Measurements from ENCODE around the gene SOAT2. TPM values are rescaled to one million over a fixed set of nuclear protein-coding genes. Genes with fewer than 3 reads are reported as not detected.
"Not testable (repeated sequence)": the region's sequence is repeated elsewhere in the genome, so short reads cannot be mapped to it uniquely, and the experiment has no call there.

Gene SOAT2
- total RNA-seq, 2 donors from 2014 or later = 2.2 to 7.9 TPM

DNA sequence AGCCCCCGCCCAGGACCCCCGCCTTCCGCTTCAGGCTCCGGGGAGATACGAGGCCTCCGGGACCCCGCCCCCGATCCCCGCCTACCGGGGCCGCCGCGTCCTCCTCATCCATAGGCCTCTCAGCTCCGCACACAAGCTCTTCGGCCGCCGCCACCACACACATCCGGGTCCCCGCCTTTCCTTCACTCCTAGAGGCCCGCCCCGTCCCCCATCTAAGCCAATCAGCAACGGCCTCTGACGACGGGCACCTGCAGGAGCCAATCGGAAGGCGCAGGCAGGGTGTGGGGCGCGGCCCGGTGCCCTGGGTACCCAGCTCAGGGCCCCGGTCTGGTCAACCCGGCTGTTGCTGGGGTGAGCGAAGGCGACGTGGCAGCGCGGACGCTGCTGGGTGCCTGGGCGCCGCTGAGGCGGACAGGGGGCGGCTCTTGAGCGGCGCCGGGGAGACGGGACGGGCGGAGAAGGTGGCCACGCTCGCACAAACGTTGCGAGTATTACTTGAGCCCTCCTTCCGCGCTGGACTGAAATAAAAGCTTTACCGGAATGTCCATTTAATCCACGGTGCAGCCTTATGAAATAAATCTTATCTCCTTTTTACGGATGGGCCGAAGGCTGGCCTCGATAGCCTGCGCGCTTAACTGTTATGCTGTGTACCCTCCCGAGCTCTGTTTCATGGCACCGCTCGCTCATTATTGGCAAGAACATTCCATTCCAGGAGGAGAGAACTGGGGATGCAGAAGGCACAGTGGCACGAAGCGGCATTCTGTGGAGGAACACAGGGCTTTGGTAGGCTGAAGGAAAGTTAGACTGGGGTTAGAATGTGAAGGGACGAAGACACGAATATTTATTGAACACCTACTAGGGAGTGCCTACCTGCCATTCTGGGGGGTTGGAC is 23.8 kb upstream of the SOAT2 start, which contains the start of gene SPRYD3:
SPRYD3 (minus strand) TSS at position 165 of the 892 bp plus-strand sequence; CDS start at position 108, 57 bp downstream.
- ATAC-seq (replicated peaks in 1 of 2) = peak; percentile 98
- Mint-ChIP-seq H3K9me3 (no peaks in the 10 kb centered on the region), H3K4me1 (ENCODE audit: low read depth) (peaks cover 43% of the 10 kb centered on the region)

DNA sequence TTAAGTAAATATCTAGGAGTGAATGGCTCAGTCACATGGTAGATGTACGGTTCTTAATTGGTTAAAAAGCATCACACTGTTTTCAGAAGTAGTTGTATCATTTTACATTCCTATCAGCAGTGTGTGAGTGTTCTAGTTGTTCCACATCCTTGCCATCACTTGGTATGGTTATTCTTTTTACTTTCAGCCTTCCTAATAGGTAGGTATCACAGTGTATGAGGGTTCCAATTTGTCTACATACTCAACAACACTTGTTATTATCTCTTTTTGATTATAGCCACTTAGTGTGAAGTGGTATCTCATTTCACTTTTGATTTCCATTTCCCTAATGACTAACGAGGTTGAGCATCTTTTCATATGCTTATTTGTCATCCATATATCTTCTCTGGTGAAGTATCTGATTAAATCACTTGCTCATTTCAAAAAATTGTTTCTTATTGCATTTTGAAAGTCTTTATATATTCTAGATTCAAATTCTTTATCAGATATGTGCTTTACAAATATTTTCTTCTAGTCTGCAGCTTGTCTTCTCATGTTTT is 20.6 kb upstream of the SOAT2 start:
- Mint-ChIP-seq H3K27ac (peak overlapping the region; percentile 5), H3K4me3 (peak overlapping the region in 1 of 2 donors; percentile 4), H3K27me3 (ENCODE audit: low read depth) (peaks cover 7% of the 10 kb centered on the region), H3K4me1 (ENCODE audit: low read depth) (peaks cover 34% of the 10 kb centered on the region), H3K36me3 (ENCODE audit: insufficient read depth in 2 of 2) (no peaks in the 10 kb centered on the region), H3K9me3 (no peaks in the 10 kb centered on the region)
- ATAC-seq (replicated peaks in 1 of 2) = no peak
- no peak for DNase-seq

More for the DNA sequence above, 23.8 kb upstream of the SOAT2 start, which contains the start of gene SPRYD3:
- peak within 1 kb of the TSS; percentile 75 for H3K27ac Mint-ChIP-seq
- H3K36me3 Mint-ChIP-seq (ENCODE audit: insufficient read depth in 2 of 2) = peaks cover 1 to 2% of the 10 kb centered on the region in 2 donors
- no peaks in the 10 kb centered on the region for H3K27me3 Mint-ChIP-seq (ENCODE audit: low read depth)
- H3K4me3 Mint-ChIP-seq = peak within 1 kb of the TSS; percentile 74 to 92
- DNase-seq = peak; percentile 98 to 99

DNA sequence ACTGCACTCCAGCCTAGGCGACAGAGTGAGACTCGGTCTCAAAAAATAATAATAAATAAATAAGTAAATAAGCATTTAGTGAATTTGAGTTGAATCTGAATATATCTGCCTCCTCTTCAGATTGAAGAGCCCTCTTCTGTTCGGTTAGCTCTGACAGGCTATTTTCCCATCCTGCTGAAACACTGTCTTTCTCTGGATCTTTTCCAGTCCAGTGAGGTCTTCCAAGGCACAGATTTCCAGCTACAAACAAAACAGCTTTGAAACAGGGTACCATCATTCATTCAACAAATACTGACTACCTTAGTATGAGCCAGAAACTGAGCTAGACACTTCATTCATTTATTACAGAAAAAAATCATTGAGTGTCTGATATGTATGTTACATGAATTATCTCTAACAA is 16.9 kb upstream of the SOAT2 start:
- Mint-ChIP-seq H3K9me3 (no peaks in the 10 kb centered on the region), H3K36me3 (ENCODE audit: insufficient read depth in 2 of 2) (no peaks in the 10 kb centered on the region), H3K27ac (no peak overlapping the region), H3K4me3 (no peak overlapping the region), H3K4me1 (ENCODE audit: low read depth) (peaks cover 8% of the 10 kb centered on the region), H3K27me3 (ENCODE audit: low read depth) (peaks cover 7% of the 10 kb centered on the region)
- no peak for ATAC-seq (replicated peaks in 1 of 2)
- no peak for DNase-seq

DNA sequence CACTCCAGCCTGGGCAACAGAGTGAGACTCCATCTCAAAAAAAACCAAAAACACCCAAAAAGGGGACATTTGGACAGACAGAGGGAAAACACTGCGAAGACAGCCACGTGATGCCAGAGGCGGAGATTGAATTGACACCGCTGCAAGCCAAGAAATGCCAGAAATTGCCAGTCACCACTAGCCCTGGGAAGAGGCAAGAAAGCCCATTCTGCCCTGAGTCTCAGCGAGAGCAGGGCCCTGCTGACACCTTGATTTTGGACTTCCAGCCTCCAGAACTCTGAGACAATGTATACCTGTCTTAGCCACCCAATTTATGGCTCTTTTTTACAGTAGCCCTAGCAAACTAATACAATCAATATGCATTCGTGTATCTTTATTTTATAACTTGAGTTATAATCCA is 13.2 kb upstream of the SOAT2 start:
- peaks cover 12% of the 10 kb centered on the region for H3K4me1 Mint-ChIP-seq (ENCODE audit: low read depth)
- no peak overlapping the region for H3K4me3 Mint-ChIP-seq
- H3K9me3 Mint-ChIP-seq = no peaks in the 10 kb centered on the region
- no peaks in the 10 kb centered on the region for H3K36me3 Mint-ChIP-seq (ENCODE audit: insufficient read depth in 2 of 2)
- no peak overlapping the region for H3K27ac Mint-ChIP-seq
- ATAC-seq (replicated peaks in 1 of 2) (no peak), DNase-seq (no peak)
- peaks cover 7% of the 10 kb centered on the region for H3K27me3 Mint-ChIP-seq (ENCODE audit: low read depth)

- H3K27ac Mint-ChIP-seq = no peak overlapping the region
- peaks cover 12% of the 10 kb centered on the region for H3K4me1 Mint-ChIP-seq (ENCODE audit: low read depth)
- H3K4me3 Mint-ChIP-seq = no peak overlapping the region
- ATAC-seq (replicated peaks in 1 of 2) (no peak), DNase-seq (no peak)
- no peaks in the 10 kb centered on the region for H3K9me3 Mint-ChIP-seq
- H3K27me3 Mint-ChIP-seq (ENCODE audit: low read depth) = peaks cover 7% of the 10 kb centered on the region
- H3K36me3 Mint-ChIP-seq (ENCODE audit: insufficient read depth in 2 of 2) = no peaks in the 10 kb centered on the region
These were observed 12.7 kb upstream of the SOAT2 start for GRCh38 chr12:53090554-53090953.

DNA sequence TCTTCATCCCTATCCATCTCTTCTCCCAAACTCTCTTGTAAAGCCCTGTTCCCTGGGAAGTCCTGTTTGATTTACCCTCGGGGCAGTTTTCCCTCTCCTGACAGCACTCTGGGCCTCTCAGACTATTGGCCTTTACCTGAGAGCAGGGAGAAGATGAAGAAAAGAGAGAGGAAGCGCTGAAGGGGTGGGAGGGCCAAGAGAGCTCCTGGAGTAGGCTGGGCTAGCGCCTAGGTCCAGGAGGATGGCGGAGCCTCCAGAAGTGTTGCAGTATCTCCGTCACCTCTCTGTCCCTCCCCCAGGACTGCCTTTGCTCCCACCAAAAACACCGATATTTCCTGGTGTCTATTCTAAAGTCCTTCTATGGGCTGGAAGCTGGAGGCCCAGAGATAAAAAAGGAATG is 11.5 kb upstream of the SOAT2 start:
- DNase-seq = no peak
- Mint-ChIP-seq H3K4me1 (ENCODE audit: low read depth) (peaks cover 13% of the 10 kb centered on the region), H3K27ac (no peak overlapping the region), H3K27me3 (ENCODE audit: low read depth) (peaks cover 13% of the 10 kb centered on the region), H3K9me3 (no peaks in the 10 kb centered on the region), H3K36me3 (ENCODE audit: insufficient read depth in 2 of 2) (no peaks in the 10 kb centered on the region), H3K4me3 (no peak overlapping the region)
- no peak for ATAC-seq (replicated peaks in 1 of 2)

GRCh38 chr12:53093777-53094393 is 9.4 kb upstream of the SOAT2 start:
- H3K4me3 Mint-ChIP-seq = no peak overlapping the region
- H3K27me3 Mint-ChIP-seq (ENCODE audit: low read depth) = peaks cover 15% of the 10 kb centered on the region
- H3K36me3 Mint-ChIP-seq (ENCODE audit: insufficient read depth in 2 of 2) = no peaks in the 10 kb centered on the region
- peaks cover 29% of the 10 kb centered on the region for H3K4me1 Mint-ChIP-seq (ENCODE audit: low read depth)
- H3K27ac Mint-ChIP-seq = no peak overlapping the region
- H3K9me3 Mint-ChIP-seq = no peaks in the 10 kb centered on the region
- ATAC-seq (replicated peaks in 1 of 2) (no peak), DNase-seq (no peak)

GRCh38 chr12:53094394-53094787 is 8.9 kb upstream of the SOAT2 start:
- Mint-ChIP-seq H3K4me1 (ENCODE audit: low read depth) (peaks cover 34% of the 10 kb centered on the region), H3K36me3 (ENCODE audit: insufficient read depth in 2 of 2) (no peaks in the 10 kb centered on the region), H3K27me3 (ENCODE audit: low read depth) (peaks cover 15% of the 10 kb centered on the region), H3K9me3 (no peaks in the 10 kb centered on the region), H3K27ac (no peak overlapping the region), H3K4me3 (no peak overlapping the region)
- ATAC-seq (replicated peaks in 1 of 2) = no peak
- DNase-seq = no peak

DNA sequence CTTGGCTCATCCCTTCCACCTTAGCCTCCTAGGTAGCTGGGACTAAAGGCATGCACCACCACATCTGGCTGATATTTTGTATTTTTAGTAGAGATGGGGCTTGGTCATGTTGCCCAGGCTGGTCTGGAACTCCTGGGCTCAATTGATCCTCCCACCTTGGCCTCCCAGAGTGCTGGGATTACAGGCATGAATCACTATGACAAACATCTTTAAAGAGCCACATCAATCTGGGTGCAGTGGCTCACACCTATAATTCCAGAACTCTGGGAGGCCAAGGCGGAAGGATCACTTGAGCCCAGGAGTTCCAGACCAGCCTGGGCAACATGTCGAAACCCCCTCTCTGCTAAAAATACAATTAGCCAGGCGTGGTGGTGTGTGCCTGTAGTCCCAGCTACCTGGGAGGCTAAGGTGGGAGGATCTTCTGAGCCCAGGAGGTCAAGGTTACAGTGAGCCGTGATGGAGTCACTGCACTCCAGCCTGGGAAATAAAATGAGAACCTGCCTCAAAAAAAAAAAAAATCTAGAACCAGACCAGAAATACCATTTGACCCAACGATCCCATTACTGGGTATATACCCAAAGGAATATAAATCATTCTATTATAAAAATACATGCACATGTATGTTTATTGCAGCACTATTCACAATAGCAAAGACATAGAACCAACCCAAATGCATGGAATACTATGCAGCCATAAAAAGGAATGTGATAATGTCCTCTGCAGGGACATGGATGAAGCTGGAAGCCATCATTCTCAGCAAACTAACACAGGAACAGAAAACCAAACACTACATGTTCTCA is 8.3 kb upstream of the SOAT2 start:
- peaks cover 35% of the 10 kb centered on the region for H3K4me1 Mint-ChIP-seq (ENCODE audit: low read depth)
- DNase-seq; H3K4me3 Mint-ChIP-seq; H3K36me3 Mint-ChIP-seq (ENCODE audit: insufficient read depth in 2 of 2); H3K9me3 Mint-ChIP-seq; H3K27ac Mint-ChIP-seq; ATAC-seq (replicated peaks in 1 of 2): not testable (repeated sequence)
- H3K27me3 Mint-ChIP-seq (ENCODE audit: low read depth) = peaks cover 15% of the 10 kb centered on the region

- ATAC-seq (replicated peaks in 1 of 2); H3K9me3 Mint-ChIP-seq; H3K36me3 Mint-ChIP-seq (ENCODE audit: insufficient read depth in 2 of 2); H3K4me3 Mint-ChIP-seq; H3K27ac Mint-ChIP-seq; DNase-seq: not testable (repeated sequence)
- Mint-ChIP-seq H3K4me1 (ENCODE audit: low read depth) (peaks cover 35% of the 10 kb centered on the region), H3K27me3 (ENCODE audit: low read depth) (peaks cover 15% of the 10 kb centered on the region)
These were observed 7.7 kb upstream of the SOAT2 start for GRCh38 chr12:53095596-53095895.

DNA sequence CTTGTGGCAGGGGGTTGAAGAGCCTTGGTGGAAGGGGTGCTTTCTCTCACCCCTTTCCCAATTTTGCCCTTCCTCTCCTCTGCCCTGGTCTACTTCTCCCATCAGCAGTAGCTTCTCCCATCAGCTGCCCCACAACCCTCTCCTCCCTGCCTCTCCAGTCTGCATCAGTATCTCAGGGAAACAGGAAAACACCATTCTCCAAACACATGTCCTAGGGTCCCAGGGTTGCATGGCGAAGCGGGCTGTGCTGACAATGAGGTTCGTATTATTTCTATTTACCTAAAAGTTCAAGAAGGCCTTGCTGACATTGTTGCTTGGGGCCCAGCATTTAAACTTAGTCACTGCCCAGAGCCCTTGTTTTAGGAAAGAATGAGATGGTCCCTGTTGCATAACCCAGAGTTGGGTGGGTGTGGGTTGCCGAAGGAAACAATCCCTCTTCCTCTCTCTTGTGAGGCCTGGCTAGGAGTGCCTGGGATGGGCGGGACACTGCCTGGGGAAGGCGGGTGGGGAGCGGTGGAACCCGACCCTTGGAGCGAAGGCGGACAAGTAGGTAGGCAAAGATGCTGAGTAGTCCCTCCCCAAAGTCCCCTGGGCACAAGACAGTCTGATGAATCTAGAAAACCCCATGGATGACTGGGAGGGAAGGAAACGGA is 7.1 kb upstream of the SOAT2 start:
- DNase-seq (no peak), ATAC-seq (replicated peaks in 1 of 2) (no peak)
- Mint-ChIP-seq H3K36me3 (ENCODE audit: insufficient read depth in 2 of 2) (no peaks in the 10 kb centered on the region), H3K27me3 (ENCODE audit: low read depth) (peaks cover 15% of the 10 kb centered on the region), H3K9me3 (no peaks in the 10 kb centered on the region), H3K4me3 (peak overlapping the region; percentile 80 to 92), H3K4me1 (ENCODE audit: low read depth) (peaks cover 35% of the 10 kb centered on the region), H3K27ac (no peak overlapping the region)

GRCh38 chr12:53096759-53097158 is 6.5 kb upstream of the SOAT2 start:
- Mint-ChIP-seq H3K27ac (peak overlapping the region; percentile 64), H3K4me1 (ENCODE audit: low read depth) (peaks cover 36% of the 10 kb centered on the region), H3K27me3 (ENCODE audit: low read depth) (peaks cover 15% of the 10 kb centered on the region), H3K4me3 (peak overlapping the region; percentile 80 to 92), H3K36me3 (ENCODE audit: insufficient read depth in 2 of 2) (no peaks in the 10 kb centered on the region), H3K9me3 (no peaks in the 10 kb centered on the region)
- no peak for DNase-seq
- ATAC-seq (replicated peaks in 1 of 2) = no peak

Measured in activated T-cell treated with anti-CD3 and anti-CD28 coated beads, Interleukin-2, amount 50 U/mL, for 72 hours (primary cell).